Liver (tissue), 9 donors: ENCODE data around the gene PPM1J. TPM values are rescaled to one million over a fixed set of nuclear protein-coding genes. Genes with fewer than 3 reads are reported as not detected.

Source experiments
- DNase-seq: peaks from one replicate; pipeline ENCODE4 v3.0.0-alpha.2; 2017; ENCODE audit warnings: low spot score
- H3K27ac ChIP-seq, 2 donors: one replicate each; pipeline ENCODE4 v1.7.0; 2013; ENCODE audit warnings: inconsistent platforms in 2 of 2, low read length in 2 of 2, control low read depth in 1 of 2, low read depth in 1 of 2, mild to moderate bottlenecking in 1 of 2
- H3K27me3 ChIP-seq, 4 donors: one replicate each; pipeline versions ENCODE4 v1.6.1 to v1.7.0; 2013; ENCODE audit warnings: low read length in 3 of 4, inconsistent platforms in 1 of 4, mild to moderate bottlenecking in 1 of 4, moderate library complexity in 1 of 4; ENCODE audit not compliant: control insufficient read depth in 4 of 4, insufficient read depth in 4 of 4
- H3K36me3 ChIP-seq, 4 donors: one replicate each; pipeline versions ENCODE4 v1.6.1 to v1.7.0; 2013; ENCODE audit warnings: low read length in 3 of 4, mild to moderate bottlenecking in 3 of 4, low read depth in 1 of 4, moderate library complexity in 1 of 4; ENCODE audit not compliant: control insufficient read depth in 4 of 4, insufficient read depth in 3 of 4
- H3K4me1 ChIP-seq, 4 donors: one replicate each; pipeline versions ENCODE4 v1.6.1 to v1.7.0; 2013; ENCODE audit warnings: low read length in 3 of 4, mild to moderate bottlenecking in 3 of 4, moderate library complexity in 1 of 4; ENCODE audit not compliant: control insufficient read depth in 4 of 4, insufficient read depth in 4 of 4
- H3K4me3 ChIP-seq, 3 donors: one replicate each; pipeline versions ENCODE4 v1.6.1 to v1.7.0; 2013; ENCODE audit warnings: low read length in 3 of 3, control low read depth in 1 of 3, low read depth in 1 of 3, mild to moderate bottlenecking in 1 of 3
- H3K9ac ChIP-seq, 2 donors: one replicate each; pipeline ENCODE4 v1.7.0; 2013; ENCODE audit warnings: low read length in 2 of 2, mild to moderate bottlenecking in 2 of 2, moderate library complexity in 2 of 2, control low read depth in 1 of 2, low read depth in 1 of 2
- H3K9me3 ChIP-seq, 4 donors: one replicate each; pipeline versions ENCODE4 v1.6.1 to v1.7.0; 2013; ENCODE audit warnings: low read length in 3 of 4; ENCODE audit not compliant: control insufficient read depth in 4 of 4
- CTCF ChIP-seq: fragments of 150-350 bp; IDR thresholded peaks from 2 replicates; pipeline ENCODE4 v1.5.1; 2017; ENCODE audit warnings: improper control_type of control experiment, low read depth, low read length; ENCODE audit not compliant: missing input control
- EGR1 ChIP-seq, 2 donors: IDR thresholded peaks; 2 replicates each; pipeline ENCODE4 v1.6.1; 2016 to 2018; ENCODE audit warnings: antibody characterized with exemption in 2 of 2, low read depth in 2 of 2
- FOXA1 ChIP-seq: IDR thresholded peaks from 2 replicates; pipeline ENCODE4 v1.6.1; 2016; ENCODE audit warnings: antibody characterized with exemption
- FOXA2 ChIP-seq: IDR thresholded peaks from 2 replicates; pipeline ENCODE4 v1.6.1; 2016; ENCODE audit warnings: antibody characterized with exemption
- GABPA ChIP-seq, 2 donors: IDR thresholded peaks in 1 of 2; conservative IDR thresholded peaks in 1 of 2; 2 replicates each; pipeline ENCODE4 v1.6.1; 2016; ENCODE audit warnings: antibody characterized with exemption in 2 of 2, mild to moderate bottlenecking in 1 of 2, moderate library complexity in 1 of 2
- HNF4A ChIP-seq, 2 donors: conservative IDR thresholded peaks; 2 replicates each; pipeline ENCODE4 v1.6.1; 2016; ENCODE audit warnings: antibody characterized with exemption in 2 of 2, mild to moderate bottlenecking in 2 of 2
- HNF4G ChIP-seq: IDR thresholded peaks from 2 replicates; pipeline ENCODE4 v1.6.1; 2016; ENCODE audit warnings: antibody characterized with exemption
- JUND ChIP-seq, 2 donors: IDR thresholded peaks; 2 replicates each; pipeline ENCODE4 v1.6.1; 2016; ENCODE audit warnings: antibody characterized with exemption in 2 of 2
- MAX ChIP-seq: IDR thresholded peaks from 2 replicates; pipeline ENCODE4 v1.6.1; 2016; ENCODE audit warnings: antibody characterized with exemption
- NR2F2 ChIP-seq: IDR thresholded peaks from 2 replicates; pipeline ENCODE4 v1.6.1; 2016; ENCODE audit warnings: antibody characterized with exemption
- RAD21 ChIP-seq, 2 donors: IDR thresholded peaks; 2 replicates each; pipeline ENCODE4 v1.6.1; 2016; ENCODE audit warnings: antibody characterized with exemption in 2 of 2, mild to moderate bottlenecking in 2 of 2
- RXRA ChIP-seq, 2 donors: IDR thresholded peaks; 2 replicates each; pipeline ENCODE4 v1.6.1; 2017 to 2018; ENCODE audit warnings: antibody characterized with exemption in 2 of 2, mild to moderate bottlenecking in 1 of 2
- SP1 ChIP-seq: IDR thresholded peaks from 2 replicates; pipeline ENCODE4 v1.6.1; 2018; ENCODE audit warnings: antibody characterized with exemption, mild to moderate bottlenecking
- TAF1 ChIP-seq: conservative IDR thresholded peaks from 2 replicates; pipeline ENCODE4 v1.6.1; 2016; ENCODE audit warnings: antibody characterized with exemption, mild to moderate bottlenecking
- YY1 ChIP-seq: IDR thresholded peaks from 2 replicates; pipeline ENCODE4 v1.6.1; 2016; ENCODE audit warnings: antibody characterized with exemption, mild to moderate bottlenecking
- WGBS: extraction: QIAGEN DNeasy Blood & Tissue Kit; methylation state at CpG from one replicate; pipeline ENCODE4 v1.1.7; 2013; 5-methylcytosine and 5-hydroxymethylcytosine counted together
- polyA plus RNA-seq, 2 donors: library from polyadenylated mRNA; stranded (reverse) in 1 of 2; unstranded in 1 of 2; fragments of 200-250 nt in 1 of 2; fragments of >200 nt in 1 of 2; fragmentation: Nextera tagmentation in 1 of 2; extraction: Ambion mirVana in 1 of 2; gene quantifications; one replicate each; pipeline versions ENCODE4 v1.2.1 to v1.2.3, GENCODE V29; 2013 to 2015
- total RNA-seq, 2 donors: library from RNA; depleted of rRNA; stranded (reverse); fragments of >200 nt; gene quantifications; one replicate each; pipeline ENCODE4 v1.2.3, GENCODE V29; 2014
- TF ChIP-seq, protein P1 (sequence below): IDR thresholded peaks from 2 replicates; pipeline ENCODE4 v1.6.1; 2016; ENCODE audit warnings: antibody characterized with exemption
- TF ChIP-seq, protein P2 (sequence below): IDR thresholded peaks from 2 replicates; pipeline ENCODE4 v1.6.1; 2016; ENCODE audit warnings: antibody characterized with exemption, mild to moderate bottlenecking
- TF ChIP-seq, protein P3 (sequence below): IDR thresholded peaks from 2 replicates; pipeline ENCODE4 v1.6.1; 2016; ENCODE audit warnings: antibody characterized with exemption
- donor health status: healthy.
- donor health status: healthy.
- donor health status: healthy.
- donor health status: healthy.
- donor health status: healthy.

The PPM1J gene
- total and polyA plus RNA-seq, 4 donors: 0.08 to 0.17 TPM; not detected in 2

DNA sequence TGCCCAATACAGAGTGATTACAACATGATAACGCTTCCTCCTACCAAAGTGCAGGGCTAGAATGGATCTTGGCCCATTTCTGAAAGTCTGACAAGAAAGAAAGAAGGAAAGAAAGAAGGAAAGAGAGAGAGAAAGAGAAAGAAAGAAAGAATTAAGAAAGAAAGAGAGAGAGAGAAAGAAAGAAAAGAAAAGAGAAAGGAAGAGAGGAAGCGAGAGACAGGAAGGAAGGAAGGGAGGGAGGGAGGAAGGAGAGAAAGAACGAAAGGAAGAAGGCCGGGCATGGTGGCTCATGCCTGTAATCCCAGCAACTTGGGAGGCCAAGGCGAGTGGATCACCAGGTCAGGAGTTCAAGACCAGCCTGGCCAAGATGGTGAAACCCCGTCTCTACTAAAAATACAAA lies 44.1 kb upstream of the PPM1J start:
- peaks cover 0 to 3% (median 0%) of the 10 kb centered on the region in 4 donors for H3K9me3 ChIP-seq
- TF ChIP-seq HNF4A (conservative IDR thresholded peaks at IDR 0.05) (no peak), CTCF (no peak), MAX (no peak), FOXA2 (no peak), NR2F2 (no peak), RXRA (IDR thresholded peaks at IDR 0.05) (no peak), HNF4G (no peak), RAD21 (IDR thresholded peaks at IDR 0.05) (no peak), TAF1 (no peak), JUND (IDR thresholded peaks at IDR 0.05) (no peak), FOXA1 (no peak), YY1 (no peak), SP1 (no peak), GABPA (IDR thresholded peaks at IDR 0.05 in 1 of 2, conservative IDR thresholded peaks at IDR 0.05 in 1 of 2) (no peak), EGR1 (IDR thresholded peaks at IDR 0.05; ENCODE audit: low read depth in 2 of 2) (no peak)
- TF ChIP-seq, protein P1, sequence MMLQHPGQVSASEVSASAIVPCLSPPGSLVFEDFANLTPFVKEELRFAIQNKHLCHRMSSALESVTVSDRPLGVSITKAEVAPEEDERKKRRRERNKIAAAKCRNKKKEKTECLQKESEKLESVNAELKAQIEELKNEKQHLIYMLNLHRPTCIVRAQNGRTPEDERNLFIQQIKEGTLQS: no peak
- TF ChIP-seq, protein P2, sequence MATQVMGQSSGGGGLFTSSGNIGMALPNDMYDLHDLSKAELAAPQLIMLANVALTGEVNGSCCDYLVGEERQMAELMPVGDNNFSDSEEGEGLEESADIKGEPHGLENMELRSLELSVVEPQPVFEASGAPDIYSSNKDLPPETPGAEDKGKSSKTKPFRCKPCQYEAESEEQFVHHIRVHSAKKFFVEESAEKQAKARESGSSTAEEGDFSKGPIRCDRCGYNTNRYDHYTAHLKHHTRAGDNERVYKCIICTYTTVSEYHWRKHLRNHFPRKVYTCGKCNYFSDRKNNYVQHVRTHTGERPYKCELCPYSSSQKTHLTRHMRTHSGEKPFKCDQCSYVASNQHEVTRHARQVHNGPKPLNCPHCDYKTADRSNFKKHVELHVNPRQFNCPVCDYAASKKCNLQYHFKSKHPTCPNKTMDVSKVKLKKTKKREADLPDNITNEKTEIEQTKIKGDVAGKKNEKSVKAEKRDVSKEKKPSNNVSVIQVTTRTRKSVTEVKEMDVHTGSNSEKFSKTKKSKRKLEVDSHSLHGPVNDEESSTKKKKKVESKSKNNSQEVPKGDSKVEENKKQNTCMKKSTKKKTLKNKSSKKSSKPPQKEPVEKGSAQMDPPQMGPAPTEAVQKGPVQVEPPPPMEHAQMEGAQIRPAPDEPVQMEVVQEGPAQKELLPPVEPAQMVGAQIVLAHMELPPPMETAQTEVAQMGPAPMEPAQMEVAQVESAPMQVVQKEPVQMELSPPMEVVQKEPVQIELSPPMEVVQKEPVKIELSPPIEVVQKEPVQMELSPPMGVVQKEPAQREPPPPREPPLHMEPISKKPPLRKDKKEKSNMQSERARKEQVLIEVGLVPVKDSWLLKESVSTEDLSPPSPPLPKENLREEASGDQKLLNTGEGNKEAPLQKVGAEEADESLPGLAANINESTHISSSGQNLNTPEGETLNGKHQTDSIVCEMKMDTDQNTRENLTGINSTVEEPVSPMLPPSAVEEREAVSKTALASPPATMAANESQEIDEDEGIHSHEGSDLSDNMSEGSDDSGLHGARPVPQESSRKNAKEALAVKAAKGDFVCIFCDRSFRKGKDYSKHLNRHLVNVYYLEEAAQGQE: no peak
- TF ChIP-seq, protein P3, sequence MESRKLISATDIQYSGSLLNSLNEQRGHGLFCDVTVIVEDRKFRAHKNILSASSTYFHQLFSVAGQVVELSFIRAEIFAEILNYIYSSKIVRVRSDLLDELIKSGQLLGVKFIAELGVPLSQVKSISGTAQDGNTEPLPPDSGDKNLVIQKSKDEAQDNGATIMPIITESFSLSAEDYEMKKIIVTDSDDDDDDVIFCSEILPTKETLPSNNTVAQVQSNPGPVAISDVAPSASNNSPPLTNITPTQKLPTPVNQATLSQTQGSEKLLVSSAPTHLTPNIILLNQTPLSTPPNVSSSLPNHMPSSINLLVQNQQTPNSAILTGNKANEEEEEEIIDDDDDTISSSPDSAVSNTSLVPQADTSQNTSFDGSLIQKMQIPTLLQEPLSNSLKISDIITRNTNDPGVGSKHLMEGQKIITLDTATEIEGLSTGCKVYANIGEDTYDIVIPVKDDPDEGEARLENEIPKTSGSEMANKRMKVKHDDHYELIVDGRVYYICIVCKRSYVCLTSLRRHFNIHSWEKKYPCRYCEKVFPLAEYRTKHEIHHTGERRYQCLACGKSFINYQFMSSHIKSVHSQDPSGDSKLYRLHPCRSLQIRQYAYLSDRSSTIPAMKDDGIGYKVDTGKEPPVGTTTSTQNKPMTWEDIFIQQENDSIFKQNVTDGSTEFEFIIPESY: no peak
- H3K27ac ChIP-seq: no peak overlapping the region
- no peak for DNase-seq
- H3K4me1 ChIP-seq: no peaks in the 10 kb centered on the region
- H3K9ac ChIP-seq: no peak overlapping the region
- peaks cover 0 to 2% (median 0%) of the 10 kb centered on the region in 4 donors for H3K27me3 ChIP-seq
- H3K36me3 ChIP-seq: peaks cover 0 to 1% (median 0%) of the 10 kb centered on the region in 4 donors
- 69% methylated on average over 6 of the region's 6 CpGs for WGBS
- no peak overlapping the region for H3K4me3 ChIP-seq
